ENCODE data around the gene ACBD4.

DNA sequence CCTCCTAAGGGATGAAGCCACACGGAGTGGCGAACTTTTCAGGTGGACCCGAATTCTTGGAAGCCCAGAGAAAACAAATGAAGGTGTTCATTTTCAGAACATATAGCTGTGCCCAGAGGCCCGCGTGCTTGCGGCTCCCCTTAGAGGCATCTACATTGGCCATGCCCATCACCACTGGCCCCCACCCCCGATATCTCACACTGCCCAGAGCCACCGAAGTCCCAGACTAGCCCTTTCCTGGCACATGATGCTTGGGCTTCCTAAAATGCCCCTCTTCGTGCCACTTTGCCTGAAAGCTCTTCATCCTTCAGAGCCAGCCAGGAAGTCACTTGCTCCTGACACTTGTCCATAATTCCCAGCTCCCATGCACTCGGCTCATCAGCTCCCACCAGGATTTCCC, 10.7 kb downstream of the ACBD4 start:
- TF ChIP-seq TAF1 (IDR thresholded peaks at IDR 0.05; ENCODE audit: borderline replicate concordance, low read depth, low read length), result no peak
- no peak for TF ChIP-seq NRF1 (IDR thresholded peaks at IDR 0.05; ENCODE audit: low read depth, low read length)
- no peak for TF ChIP-seq POLR2AphosphoS5 (IDR thresholded peaks at IDR 0.05; ENCODE audit: low read depth, low read length)
- no peak for TF ChIP-seq JUND (IDR thresholded peaks at IDR 0.05)
- no peak for TF ChIP-seq SMC3 (IDR thresholded peaks at IDR 0.05; ENCODE audit: low read depth, low read length)
- TF ChIP-seq, protein P1, sequence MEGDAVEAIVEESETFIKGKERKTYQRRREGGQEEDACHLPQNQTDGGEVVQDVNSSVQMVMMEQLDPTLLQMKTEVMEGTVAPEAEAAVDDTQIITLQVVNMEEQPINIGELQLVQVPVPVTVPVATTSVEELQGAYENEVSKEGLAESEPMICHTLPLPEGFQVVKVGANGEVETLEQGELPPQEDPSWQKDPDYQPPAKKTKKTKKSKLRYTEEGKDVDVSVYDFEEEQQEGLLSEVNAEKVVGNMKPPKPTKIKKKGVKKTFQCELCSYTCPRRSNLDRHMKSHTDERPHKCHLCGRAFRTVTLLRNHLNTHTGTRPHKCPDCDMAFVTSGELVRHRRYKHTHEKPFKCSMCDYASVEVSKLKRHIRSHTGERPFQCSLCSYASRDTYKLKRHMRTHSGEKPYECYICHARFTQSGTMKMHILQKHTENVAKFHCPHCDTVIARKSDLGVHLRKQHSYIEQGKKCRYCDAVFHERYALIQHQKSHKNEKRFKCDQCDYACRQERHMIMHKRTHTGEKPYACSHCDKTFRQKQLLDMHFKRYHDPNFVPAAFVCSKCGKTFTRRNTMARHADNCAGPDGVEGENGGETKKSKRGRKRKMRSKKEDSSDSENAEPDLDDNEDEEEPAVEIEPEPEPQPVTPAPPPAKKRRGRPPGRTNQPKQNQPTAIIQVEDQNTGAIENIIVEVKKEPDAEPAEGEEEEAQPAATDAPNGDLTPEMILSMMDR (IDR thresholded peaks at IDR 0.05), result no peak
- no peak for TF ChIP-seq MAX (IDR thresholded peaks at IDR 0.05; ENCODE audit: low read depth)
- no peak for TF ChIP-seq EP300 (IDR thresholded peaks at IDR 0.05; ENCODE audit: borderline replicate concordance in 1 of 2, low read depth in 1 of 2, low read length in 1 of 2)

Measured in SK-N-SH (cell line).